ENCODE data around the gene HSDL2. TPM values are rescaled to one million over a fixed set of nuclear protein-coding genes. Genes with fewer than 3 reads are reported as not detected.

Gene HSDL2
- polyA plus RNA-seq, 1 of the 3 experiments (the other 2 are of a cell fraction): 14.4 TPM

- H3K9ac ChIP-seq: peak overlapping the region; percentile 73; the same call in 1 of the 2 replicates
- peak; percentile 35 for DNase-seq
- H3K27me3 ChIP-seq (ENCODE audit: insufficient read depth): no peaks in the 10 kb centered on the region
- no peaks in the 10 kb centered on the region for H4K20me1 ChIP-seq (ENCODE audit: insufficient read depth)
- POLR2A ChIA-PET: interaction anchor here (1.3 kb wide), 1 partner anchor 108 kb away, joined by 7 read pairs; the partner anchor contains the start of gene HSDL2
- peaks cover 52% of the 10 kb centered on the region for H3K79me2 ChIP-seq (ENCODE audit: insufficient read depth)
- 6% methylated on average over 11 of the region's 11 CpGs for WGBS (ENCODE audit: low lambda C conversion rate)
- H3F3A ChIP-seq (replicated peaks; ENCODE audit: insufficient read depth): peaks cover 6% of the 10 kb centered on the region
- CTCF ChIA-PET: interaction anchor here (1.0 to 2.3 kb wide), 4 partner anchors 224 to 484 kb away, joined by 3 to 6 read pairs (median 4); partner anchors contain the start of gene INIP
- H3K9me3 ChIP-seq: no peaks in the 10 kb centered on the region
- peaks cover 14 to 27% of the 10 kb centered on the region in 2 experiments; a peak in 3 of 4 replicates for H3K4me1 ChIP-seq (ENCODE audit: control insufficient read depth in 1 of 2, insufficient read depth in 2 of 2, low read depth in 1 of 2, low read length in 1 of 2)
- peak overlapping the region; percentile 51 to 68; a peak in 3 of 4 replicates for H3K27ac ChIP-seq (ENCODE audit: low read depth in 2 of 2, low read length in 1 of 2)
- H3K36me3 ChIP-seq (replicated peaks in 1 of 2; ENCODE audit: control insufficient read depth in 1 of 2, insufficient read depth in 2 of 2, low read length in 1 of 2): peaks cover under 1 to 2% of the 10 kb centered on the region in 2 experiments
- no peaks in the 10 kb centered on the region for H3K9me2 ChIP-seq
- peak overlapping the region; percentile 80 to 81 for H3K4me3 ChIP-seq (ENCODE audit: low read depth in 2 of 2, low read length in 1 of 2)
- peak overlapping the region; percentile 78 for H2AFZ ChIP-seq (ENCODE audit: low read depth)
- 0 out of 2 replicates have a peak, but pooled peaks have one; percentile 15 for TF ChIP-seq RAD21 (IDR thresholded peaks at IDR 0.05; ENCODE audit: low read length)
- TF ChIP-seq TAF1 (IDR thresholded peaks at IDR 0.05; ENCODE audit: borderline replicate concordance, low read depth, low read length): no peak
- TF ChIP-seq MXI1 (IDR thresholded peaks at IDR 0.05; ENCODE audit: low read depth, low read length): peak; percentile 8; the same call in 1 of the 2 replicates
- H3K4me2 ChIP-seq: peak overlapping the region; percentile 81
Observed at GRCh38 chr9:112487799-112488340, 108.0 kb downstream of the HSDL2 start.

- Histone ChIP-seq H3K9me2 (no peaks in the 10 kb centered on the region), H2AFZ (ENCODE audit: low read depth) (0 out of 2 replicates have a peak overlapping the region, but pooled peaks have one; percentile 78), H3K4me3 (ENCODE audit: low read depth in 2 of 2, low read length in 1 of 2) (peak overlapping the region; percentile 19 to 80; a peak in 3 of 4 replicates), H3K9me3 (peaks cover 3% of the 10 kb centered on the region; the same call in 1 of the 2 replicates), H3K4me2 (peak overlapping the region; percentile 81), H3K79me2 (ENCODE audit: insufficient read depth) (peaks cover 61% of the 10 kb centered on the region), H3K27me3 (ENCODE audit: insufficient read depth) (no peaks in the 10 kb centered on the region), H4K20me1 (ENCODE audit: insufficient read depth) (no peaks in the 10 kb centered on the region), H3F3A (replicated peaks; ENCODE audit: insufficient read depth) (peaks cover 6% of the 10 kb centered on the region), H3K27ac (ENCODE audit: low read depth in 2 of 2, low read length in 1 of 2) (peak overlapping the region; percentile 1 to 43; a peak in 2 of 4 replicates), H3K9ac (peak overlapping the region; percentile 6; the same call in 1 of the 2 replicates), H3K36me3 (replicated peaks in 1 of 2; ENCODE audit: control insufficient read depth in 1 of 2, insufficient read depth in 2 of 2, low read length in 1 of 2) (peaks cover 10 to 13% of the 10 kb centered on the region in 2 experiments), H3K4me1 (ENCODE audit: control insufficient read depth in 1 of 2, insufficient read depth in 2 of 2, low read depth in 1 of 2, low read length in 1 of 2) (peaks cover 14 to 27% of the 10 kb centered on the region in 2 experiments; a peak in 3 of 4 replicates)
- no peak for TF ChIP-seq NFIC (IDR thresholded peaks at IDR 0.05; ENCODE audit: borderline replicate concordance)
- no peak for TF ChIP-seq CHD2 (IDR thresholded peaks at IDR 0.05; ENCODE audit: low read length, partially characterized antibody)
- no peak for TF ChIP-seq GATA2 (CRISPR knock-in tag; IDR thresholded peaks at IDR 0.05)
- no peak for TF ChIP-seq RXRA (IDR thresholded peaks at IDR 0.05; ENCODE audit: borderline replicate concordance, low read depth)
- TF ChIP-seq RFX5 (IDR thresholded peaks at IDR 0.05; ENCODE audit: low read length): no peak
- TF ChIP-seq RAD21 (IDR thresholded peaks at IDR 0.05; ENCODE audit: low read length): no peak
- no peak for TF ChIP-seq NRF1 (IDR thresholded peaks at IDR 0.05; ENCODE audit: low read depth, low read length)
- no peak for TF ChIP-seq RCOR1 (IDR thresholded peaks at IDR 0.05; ENCODE audit: low read length)
- TF ChIP-seq CTCF (IDR thresholded peaks at IDR 0.05): no peak
- TF ChIP-seq MXI1 (IDR thresholded peaks at IDR 0.05; ENCODE audit: low read depth, low read length): no peak
- TF ChIP-seq POLR2AphosphoS5 (IDR thresholded peaks at IDR 0.05; ENCODE audit: low read depth, low read length): no peak
- no peak for TF ChIP-seq SMC3 (IDR thresholded peaks at IDR 0.05; ENCODE audit: low read depth, low read length)
- TF ChIP-seq TEAD4 (IDR thresholded peaks at IDR 0.05; ENCODE audit: borderline replicate concordance, insufficient read depth): no peak
- ChIA-PET CTCF (interaction anchor here (1.2 to 2.3 kb wide), 4 partner anchors 222 to 482 kb away, joined by 3 to 10 read pairs (median 6); partner anchors contain the start of gene INIP), POLR2A (no interaction called here)
- WGBS (ENCODE audit: low lambda C conversion rate): 29% methylated on average over 5 of the region's 5 CpGs
- no peak for DNase-seq
Observed at GRCh38 chr9:112489039-112489546, 109.2 kb downstream of the HSDL2 start.
